ENCODE measurements around the gene MIF.
"Not testable (repeated sequence)": the region's sequence is repeated elsewhere in the genome, so short reads cannot be mapped to it uniquely, and the experiment has no call there.

Gene MIF

GRCh38 chr22:23903328-23903971, 9.3 kb downstream of the MIF start:
- no peak for DNase-seq

GRCh38 chr22:23904573-23905254, 10.5 kb downstream of the MIF start:
- DNase-seq = no peak

- no peak for DNase-seq
Observed at GRCh38 chr22:23906641-23907040, 12.5 kb downstream of the MIF start.

GRCh38 chr22:23907423-23907822, 13.2 kb downstream of the MIF start:
- DNase-seq = not testable (repeated sequence)

GRCh38 chr22:23908587-23909205, 14.5 kb downstream of the MIF start:
- no peak for DNase-seq

GRCh38 chr22:23909296-23909898, 15.2 kb downstream of the MIF start:
- DNase-seq = no peak

GRCh38 chr22:23910496-23911190, 16.5 kb downstream of the MIF start:
- no peak for DNase-seq

- DNase-seq = no peak
Observed at GRCh38 chr22:23911318-23911980, 17.3 kb downstream of the MIF start.

GRCh38 chr22:23912293-23912903, 18.2 kb downstream of the MIF start:
- DNase-seq = no peak

- no peak for DNase-seq
Observed at GRCh38 chr22:23913306-23913660, 19.1 kb downstream of the MIF start.

- peak; percentile 98 for DNase-seq
Observed at GRCh38 chr22:23913661-23914353, 19.6 kb downstream of the MIF start.

GRCh38 chr22:23915290-23915689, 21.1 kb downstream of the MIF start:
- no peak for DNase-seq

GRCh38 chr22:23920267-23920611, 26.1 kb downstream of the MIF start:
- not testable (repeated sequence) for DNase-seq

GRCh38 chr22:23921586-23922201, 27.5 kb downstream of the MIF start:
- not testable (repeated sequence) for DNase-seq

- no peak for DNase-seq
Observed at GRCh38 chr22:23922921-23923320, 28.7 kb downstream of the MIF start.

- DNase-seq = no peak
Observed at GRCh38 chr22:23925020-23925606, 30.9 kb downstream of the MIF start.

GRCh38 chr22:23926561-23926960, 32.4 kb downstream of the MIF start:
- no peak for DNase-seq

GRCh38 chr22:23938328-23939016, 44.3 kb downstream of the MIF start:
- DNase-seq = peak; percentile 10

- DNase-seq = no peak
Observed at GRCh38 chr22:23939017-23939357, 44.8 kb downstream of the MIF start.

GRCh38 chr22:23940166-23940565, 46.0 kb downstream of the MIF start:
- DNase-seq = not testable (repeated sequence)

Data from NCI-H2029 (cell line).